SK-N-SH (cell line): Measurements from ENCODE around the gene KLF13. TPM values are rescaled to one million over a fixed set of nuclear protein-coding genes. Genes with fewer than 3 reads are reported as not detected.
A peak's percentile ranks its signal among the peaks of the same experiment; 100 is the strongest.

Experiments
- CTCF ChIA-PET: fragments of 300-600, 350-600 bp; formaldehyde crosslinking; extraction: SDS; loops from one replicate; lab custom pipeline; 2021; lab: Yijun Ruan, JAX
- POLR2A ChIA-PET: fragments of 350-600 bp; sonication (Branson Sonifier 250); formaldehyde crosslinking; extraction: SDS; loops from one replicate; lab custom pipeline; 2020; ENCODE audit warnings: antibody characterized with exemption, inconsistent platforms; lab: Yijun Ruan, JAX
- DNase-seq: peaks from one replicate; pipeline ENCODE4 v3.0.0; 2012
- H2AFZ ChIP-seq: fragments of 200-600 bp; sonication (generic); 2 replicates; pipeline ENCODE4 v1.8.1; 2016; ENCODE audit warnings: antibody characterized with exemption, mild to moderate bottlenecking, low read depth
- H3F3A ChIP-seq: fragments of 200-600 bp; sonication (generic); replicated peaks from 2 replicates; pipeline ENCODE3; 2016; ENCODE audit warnings: antibody characterized with exemption, mild to moderate bottlenecking; ENCODE audit not compliant: insufficient read depth
- H3K27ac ChIP-seq, 2 experiments: fragments of 200-500 bp in 1 of 2; fragments of 200-600 bp in 1 of 2; sonication (Bioruptor generic) in 1 of 2; sonication (generic), shearing (Covaris generic) in 1 of 2; 2 replicates each; pipeline versions ENCODE4 v1.5.1 to v1.6.1; 2014 to 2016; ENCODE audit warnings: low read depth in 2 of 2, inconsistent platforms in 1 of 2, low read length in 1 of 2, mild to moderate bottlenecking in 1 of 2, mixed read lengths in 1 of 2
- H3K27me3 ChIP-seq: fragments of 200-600 bp; sonication (generic), shearing (Covaris generic); 2 replicates; pipeline ENCODE4 v1.6.1; 2016; ENCODE audit warnings: mixed run types; ENCODE audit not compliant: insufficient read depth
- H3K36me3 ChIP-seq, 2 experiments: fragments of 200-500 bp in 1 of 2; fragments of 200-600 bp in 1 of 2; sonication (Bioruptor generic) in 1 of 2; sonication (generic) in 1 of 2; replicated peaks in 1 of 2; 2 replicates each; pipeline versions ENCODE3 to v1.5.1; 2014 to 2016; ENCODE audit warnings: low read length in 1 of 2, mild to moderate bottlenecking in 1 of 2; ENCODE audit not compliant: insufficient read depth in 2 of 2, control insufficient read depth in 1 of 2
- H3K4me1 ChIP-seq, 2 experiments: fragments of 200-500 bp in 1 of 2; fragments of 200-600 bp in 1 of 2; sonication (Bioruptor generic) in 1 of 2; sonication (generic), shearing (Covaris generic) in 1 of 2; 2 replicates each; pipeline versions ENCODE4 v1.5.1 to v1.6.1; 2014 to 2016; ENCODE audit warnings: low read depth in 1 of 2, low read length in 1 of 2, mixed run types in 1 of 2; ENCODE audit not compliant: insufficient read depth in 2 of 2, control insufficient read depth in 1 of 2
- H3K4me2 ChIP-seq: fragments of 200-600 bp; sonication (generic), shearing (Covaris generic); 2 replicates; pipeline ENCODE4 v1.6.1; 2017; ENCODE audit warnings: mixed run types
- H3K4me3 ChIP-seq, 2 experiments: fragments of 200-500 bp in 1 of 2; fragments of 200-600 bp in 1 of 2; sonication (Bioruptor generic) in 1 of 2; sonication (generic), shearing (Covaris generic) in 1 of 2; 2 replicates each; pipeline versions ENCODE4 v1.5.1 to v1.8.1; 2014 to 2016; ENCODE audit warnings: low read depth in 2 of 2, inconsistent platforms in 1 of 2, low read length in 1 of 2, mild to moderate bottlenecking in 1 of 2, mixed read lengths in 1 of 2, moderate library complexity in 1 of 2
- H3K79me2 ChIP-seq: fragments of 200-600 bp; sonication (generic); 2 replicates; pipeline ENCODE4 v1.8.1; 2017; ENCODE audit warnings: mild to moderate bottlenecking; ENCODE audit not compliant: insufficient read depth
- H3K9ac ChIP-seq: fragments of 200-600 bp; sonication (generic); 2 replicates; pipeline ENCODE4 v1.6.1; 2017; ENCODE audit warnings: mixed run types
- H3K9me2 ChIP-seq: fragments of 200-600 bp; sonication (generic); 2 replicates; pipeline ENCODE4 v1.6.1; 2017; ENCODE audit warnings: mixed run types
- H3K9me3 ChIP-seq: fragments of 200-600 bp; sonication (generic); 2 replicates; pipeline ENCODE4 v1.6.1; 2017; ENCODE audit warnings: mixed run types, mild to moderate bottlenecking, moderate library complexity
- H4K20me1 ChIP-seq: fragments of 200-600 bp; sonication (generic); 2 replicates; pipeline ENCODE4 v1.6.1; 2017; ENCODE audit warnings: mild to moderate bottlenecking, mixed run types; ENCODE audit not compliant: insufficient read depth
- CHD2 ChIP-seq: fragments of 150-350 bp; IDR thresholded peaks from 2 replicates; pipeline ENCODE4 v1.6.1; 2018; ENCODE audit warnings: low read length; ENCODE audit not compliant: partially characterized antibody
- EP300 ChIP-seq, 2 experiments: IDR thresholded peaks; 2 replicates each; pipeline versions ENCODE4 v1.4.0 to v1.6.1; 2012; ENCODE audit warnings: borderline replicate concordance in 1 of 2, low read depth in 1 of 2, low read length in 1 of 2
- EZH2phosphoT487 ChIP-seq: fragments of 200-600 bp; sonication (generic); IDR thresholded peaks from 2 replicates; pipeline ENCODE4 v1.6.1; 2017; ENCODE audit warnings: low read depth, mixed run types, mild to moderate bottlenecking, antibody characterized with exemption, moderate library complexity, borderline replicate concordance
- FOSL2 ChIP-seq: IDR thresholded peaks from 2 replicates; pipeline ENCODE4 v1.4.0; 2012; ENCODE audit warnings: low read depth, mild to moderate bottlenecking, moderate library complexity, borderline replicate concordance
- FOXM1 ChIP-seq: IDR thresholded peaks from 2 replicates; pipeline ENCODE4 v1.4.0; 2012; ENCODE audit warnings: low read depth, mild to moderate bottlenecking
- IRF3 ChIP-seq: fragments of 150-350 bp; IDR thresholded peaks from 2 replicates; pipeline ENCODE4 v1.6.1; 2016; ENCODE audit warnings: mild to moderate bottlenecking, low read depth, low read length
- JUND ChIP-seq: IDR thresholded peaks from 2 replicates; pipeline ENCODE4 v1.4.0; 2012
- MEF2A ChIP-seq: IDR thresholded peaks from 2 replicates; pipeline ENCODE4 v1.4.0; 2012; ENCODE audit warnings: low read depth, borderline replicate concordance
- NFIC ChIP-seq: IDR thresholded peaks from 2 replicates; pipeline ENCODE4 v1.4.0; 2012; ENCODE audit warnings: borderline replicate concordance
- RAD21 ChIP-seq: IDR thresholded peaks from 2 replicates; pipeline ENCODE4 v1.6.1; 2012; ENCODE audit warnings: mild to moderate bottlenecking, low read length
- RCOR1 ChIP-seq: fragments of 150-350 bp; IDR thresholded peaks from 2 replicates; pipeline ENCODE4 v1.6.1; 2017; ENCODE audit warnings: antibody characterized with exemption, low read length
- TAF1 ChIP-seq: IDR thresholded peaks from 2 replicates; pipeline ENCODE4 v1.6.1; 2012; ENCODE audit warnings: low read depth, mild to moderate bottlenecking, low read length, moderate library complexity, borderline replicate concordance
- YY1 ChIP-seq: IDR thresholded peaks from 2 replicates; pipeline ENCODE4 v1.4.0; 2012; ENCODE audit warnings: low read depth, mild to moderate bottlenecking
- WGBS: methylation state at CpG from one replicate; pipeline ENCODE4 v1.1.6; 2017; ENCODE audit warnings: low lambda C conversion rate; 5-methylcytosine and 5-hydroxymethylcytosine counted together
- polyA plus RNA-seq, 3 experiments: library from polyadenylated mRNA; depleted of rRNA; stranded (reverse); fragments of >200 nt; gene quantifications; 2 replicates each; pipeline ENCODE4 v1.2.3, GENCODE V29; 2012
- TF ChIP-seq, protein P1 (sequence below): fragments of 200-600 bp; sonication (generic); IDR thresholded peaks from 2 replicates; pipeline ENCODE4 v1.6.1; 2017; ENCODE audit warnings: antibody characterized with exemption, mild to moderate bottlenecking, moderate library complexity
- TF ChIP-seq, protein P2 (sequence below): IDR thresholded peaks from 2 replicates; pipeline ENCODE4 v1.4.0; 2012; ENCODE audit warnings: low read depth, borderline replicate concordance

KLF13 gene
- polyA plus RNA-seq, 1 of the 3 experiments (the other 2 are of a cell fraction) = 7.1 TPM

DNA sequence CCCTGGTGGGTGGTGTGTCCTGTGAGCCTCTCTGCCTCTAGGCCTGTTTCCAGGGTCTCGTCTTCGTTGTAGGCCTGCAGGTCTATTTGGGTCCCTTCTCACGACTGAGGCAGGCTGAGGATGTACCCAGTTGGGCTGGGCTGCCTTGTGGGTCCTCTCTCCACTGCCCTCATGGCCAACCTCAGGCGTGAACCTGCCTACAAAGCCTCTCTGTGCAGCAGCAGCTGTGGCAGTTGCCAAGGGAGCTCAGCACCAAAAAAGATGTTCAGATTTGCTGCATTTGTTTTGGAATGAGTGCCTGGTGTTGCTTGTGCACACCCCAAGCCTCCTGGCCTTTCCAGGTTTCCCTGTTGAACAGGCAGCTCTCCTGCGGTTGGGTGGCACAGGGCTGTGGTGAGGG, 13.4 kb downstream of the KLF13 start:
- DNase-seq = no peak
- POLR2A ChIA-PET = no interaction called here
- Histone ChIP-seq H4K20me1 (peaks cover 96% of the 10 kb centered on the region), H3K9me2 (no peaks in the 10 kb centered on the region), H3K4me1 (peaks cover 16 to 86% of the 10 kb centered on the region in 2 experiments; a peak in 3 of 4 replicates), H3K27ac (peak overlapping the region in 1 of 2 experiments; percentile 95; a peak in 1 of 4 replicates)
- TF ChIP-seq MEF2A = no peak
- TF ChIP-seq EP300 (IDR thresholded peaks at IDR 0.05; ENCODE audit: borderline replicate concordance in 1 of 2, low read depth in 1 of 2, low read length in 1 of 2) = no peak
- no peak for TF ChIP-seq YY1
- TF ChIP-seq, protein P1, sequence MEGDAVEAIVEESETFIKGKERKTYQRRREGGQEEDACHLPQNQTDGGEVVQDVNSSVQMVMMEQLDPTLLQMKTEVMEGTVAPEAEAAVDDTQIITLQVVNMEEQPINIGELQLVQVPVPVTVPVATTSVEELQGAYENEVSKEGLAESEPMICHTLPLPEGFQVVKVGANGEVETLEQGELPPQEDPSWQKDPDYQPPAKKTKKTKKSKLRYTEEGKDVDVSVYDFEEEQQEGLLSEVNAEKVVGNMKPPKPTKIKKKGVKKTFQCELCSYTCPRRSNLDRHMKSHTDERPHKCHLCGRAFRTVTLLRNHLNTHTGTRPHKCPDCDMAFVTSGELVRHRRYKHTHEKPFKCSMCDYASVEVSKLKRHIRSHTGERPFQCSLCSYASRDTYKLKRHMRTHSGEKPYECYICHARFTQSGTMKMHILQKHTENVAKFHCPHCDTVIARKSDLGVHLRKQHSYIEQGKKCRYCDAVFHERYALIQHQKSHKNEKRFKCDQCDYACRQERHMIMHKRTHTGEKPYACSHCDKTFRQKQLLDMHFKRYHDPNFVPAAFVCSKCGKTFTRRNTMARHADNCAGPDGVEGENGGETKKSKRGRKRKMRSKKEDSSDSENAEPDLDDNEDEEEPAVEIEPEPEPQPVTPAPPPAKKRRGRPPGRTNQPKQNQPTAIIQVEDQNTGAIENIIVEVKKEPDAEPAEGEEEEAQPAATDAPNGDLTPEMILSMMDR = no peak
- no peak for TF ChIP-seq JUND
- TF ChIP-seq, protein P2, sequence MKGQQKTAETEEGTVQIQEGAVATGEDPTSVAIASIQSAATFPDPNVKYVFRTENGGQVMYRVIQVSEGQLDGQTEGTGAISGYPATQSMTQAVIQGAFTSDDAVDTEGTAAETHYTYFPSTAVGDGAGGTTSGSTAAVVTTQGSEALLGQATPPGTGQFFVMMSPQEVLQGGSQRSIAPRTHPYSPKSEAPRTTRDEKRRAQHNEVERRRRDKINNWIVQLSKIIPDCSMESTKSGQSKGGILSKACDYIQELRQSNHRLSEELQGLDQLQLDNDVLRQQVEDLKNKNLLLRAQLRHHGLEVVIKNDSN = no peak
- no peak for TF ChIP-seq TAF1
- no peak for TF ChIP-seq IRF3
- TF ChIP-seq FOXM1 = no peak
- TF ChIP-seq EZH2phosphoT487 = no peak
- no peak for TF ChIP-seq CHD2
- TF ChIP-seq, all 33 proteins: peak for 0
- H3K36me3 ChIP-seq = no peaks in the 10 kb centered on the region
- H3K4me3 ChIP-seq = no peak overlapping the region
- H3K27me3 ChIP-seq = no peaks in the 10 kb centered on the region
- no peak overlapping the region for H3K9ac ChIP-seq
- peaks cover 75% of the 10 kb centered on the region for H3K79me2 ChIP-seq
- CTCF ChIA-PET = interaction anchor here (1.0 to 1.1 kb wide), 2 partner anchors 125 to 148 kb away, joined by 3 read pairs; no protein-coding TSS in a partner anchor
- peak overlapping the region; percentile 75; the same call in 1 of the 2 replicates for H3K4me2 ChIP-seq
- H3F3A ChIP-seq = peaks cover 6% of the 10 kb centered on the region
- no peaks in the 10 kb centered on the region for H3K9me3 ChIP-seq
- no peak overlapping the region for H2AFZ ChIP-seq
- 87% methylated on average over 5 of the region's 5 CpGs for WGBS

- 91% methylated on average over 7 of the region's 7 CpGs for WGBS
These were observed 14.0 kb downstream of the KLF13 start for GRCh38 chr15:31340592-31340991.

More at GRCh38 chr15:31340592-31340991, 14.0 kb downstream of the KLF13 start:
- Histone ChIP-seq H3K4me1 (peaks cover 16 to 87% of the 10 kb centered on the region in 2 experiments; a peak in 3 of 4 replicates), H4K20me1 (peaks cover 99% of the 10 kb centered on the region), H2AFZ (no peak overlapping the region), H3K4me3 (no peak overlapping the region), H3K27me3 (no peaks in the 10 kb centered on the region), H3F3A (peaks cover 6% of the 10 kb centered on the region), H3K9me2 (no peaks in the 10 kb centered on the region), H3K79me2 (peaks cover 73% of the 10 kb centered on the region), H3K36me3 (no peaks in the 10 kb centered on the region), H3K27ac (no peak overlapping the region), H3K9ac (no peak overlapping the region), H3K9me3 (no peaks in the 10 kb centered on the region), H3K4me2 (no peak overlapping the region)
- TF ChIP-seq RCOR1 = no peak
- TF ChIP-seq NFIC = no peak
- no peak for TF ChIP-seq FOXM1
- TF ChIP-seq FOSL2 = no peak
- no peak for TF ChIP-seq RAD21
- CTCF ChIA-PET = interaction anchor here (1.0 to 1.1 kb wide), 2 partner anchors 126 to 148 kb away, joined by 3 read pairs; no protein-coding TSS in a partner anchor
- DNase-seq = no peak
- POLR2A ChIA-PET = no interaction called here
